Activated effector memory CD4-positive, alpha-beta T cell treated with anti-CD3 and anti-CD28 coated beads, Interleukin-2, amount 50 U/mL, for 16 hours (primary cell): ENCODE data around the gene MYO1E.
"Not testable (repeated sequence)": the region's sequence is repeated elsewhere in the genome, so short reads cannot be mapped to it uniquely, and the experiment has no call there.

Source experiments
- DNase-seq: peaks from one replicate; pipeline ENCODE4 v3.0.0-alpha.2; 2020

MYO1E gene

DNA sequence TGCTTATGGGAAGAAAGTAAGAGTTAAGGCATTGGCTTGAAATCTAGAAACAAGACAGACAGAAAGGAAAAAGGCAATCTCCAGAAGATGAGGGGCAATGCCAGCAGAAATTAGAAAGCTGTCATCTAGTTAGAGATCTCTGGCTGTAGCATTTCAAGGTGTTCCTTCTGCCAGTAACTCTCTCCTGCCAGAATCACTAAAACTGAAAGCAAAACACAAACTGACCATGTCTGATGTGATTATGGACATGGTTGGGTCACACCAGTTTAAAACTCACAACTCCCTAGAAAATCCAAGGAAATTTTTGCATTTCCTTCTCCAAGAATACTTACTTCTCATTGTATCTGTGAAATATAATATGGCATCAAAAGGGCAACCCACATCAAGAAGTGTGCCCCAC lies 83.1 kb downstream of the MYO1E start:
- no peak for DNase-seq

DNA sequence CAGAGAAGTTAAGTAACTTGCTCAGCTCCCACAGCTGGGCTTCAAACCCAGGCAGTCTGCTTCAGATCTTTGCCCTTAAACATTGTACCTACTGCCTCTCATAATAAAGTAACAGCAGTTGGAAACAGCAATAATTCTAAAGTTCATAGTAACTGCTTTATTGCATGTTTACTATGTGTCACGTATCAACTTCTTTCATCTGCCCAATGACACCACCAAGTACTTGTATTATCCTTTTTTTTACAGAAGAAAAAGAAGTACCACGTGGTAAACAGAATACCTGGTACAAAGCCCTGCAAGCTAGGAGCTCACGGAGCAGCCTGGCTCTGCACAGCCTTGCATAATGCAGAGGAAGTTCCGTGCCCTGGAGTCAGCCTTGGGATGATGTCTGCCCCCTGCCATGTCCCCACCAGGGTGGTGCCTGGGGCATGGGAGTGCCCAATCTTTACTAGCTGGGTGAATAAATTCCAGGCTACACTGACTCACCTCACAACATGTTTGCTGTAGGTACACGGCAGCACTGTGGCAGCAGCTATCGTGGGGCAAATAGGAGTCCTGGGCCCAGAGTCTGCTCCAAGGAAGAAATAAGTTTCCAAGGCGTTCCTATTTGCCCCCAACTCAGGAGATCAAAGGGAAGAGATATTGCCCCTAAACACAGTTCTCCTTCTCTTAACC lies 88.8 kb downstream of the MYO1E start:
- DNase-seq = no peak

DNA sequence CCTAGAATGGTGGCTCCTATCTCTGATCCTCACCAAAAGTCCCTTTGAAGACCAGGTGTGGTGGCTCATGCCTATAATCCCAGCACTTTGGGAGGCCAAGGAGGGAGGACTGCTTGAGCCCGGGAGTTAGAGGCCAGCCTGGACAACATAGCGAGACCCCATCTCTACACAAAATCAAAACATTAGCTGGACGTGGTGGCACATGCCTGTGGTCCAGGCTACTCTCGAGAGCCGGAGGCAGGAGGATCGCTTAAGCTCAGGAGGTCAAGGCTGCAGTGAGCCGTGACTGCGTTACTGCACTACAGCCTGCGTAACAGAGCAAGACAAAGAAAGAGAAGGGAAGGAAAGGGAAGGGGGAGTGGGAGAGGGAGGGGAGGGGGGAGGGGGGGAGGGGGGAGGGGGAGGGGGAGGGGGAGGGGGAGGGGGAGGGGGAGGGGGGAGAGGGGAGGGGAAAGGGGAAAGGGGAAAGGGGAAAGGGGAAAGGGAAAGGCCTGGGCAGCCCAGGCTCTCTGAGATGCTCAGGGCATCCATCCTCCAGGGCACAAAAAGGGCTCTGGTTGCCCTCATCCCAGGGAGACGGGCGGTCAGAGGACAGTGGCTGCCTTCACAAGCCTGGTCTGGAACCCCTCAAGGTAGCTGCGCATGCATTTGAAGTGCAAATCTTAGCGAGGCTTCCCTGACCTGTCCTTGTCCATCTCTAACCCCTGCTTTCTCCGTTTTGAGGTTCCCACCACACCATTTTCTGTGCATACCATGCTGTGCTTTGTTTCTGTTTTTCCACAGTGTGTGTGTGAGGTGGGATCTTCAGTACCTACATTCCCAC lies 89.9 kb downstream of the MYO1E start:
- no peak for DNase-seq

DNA sequence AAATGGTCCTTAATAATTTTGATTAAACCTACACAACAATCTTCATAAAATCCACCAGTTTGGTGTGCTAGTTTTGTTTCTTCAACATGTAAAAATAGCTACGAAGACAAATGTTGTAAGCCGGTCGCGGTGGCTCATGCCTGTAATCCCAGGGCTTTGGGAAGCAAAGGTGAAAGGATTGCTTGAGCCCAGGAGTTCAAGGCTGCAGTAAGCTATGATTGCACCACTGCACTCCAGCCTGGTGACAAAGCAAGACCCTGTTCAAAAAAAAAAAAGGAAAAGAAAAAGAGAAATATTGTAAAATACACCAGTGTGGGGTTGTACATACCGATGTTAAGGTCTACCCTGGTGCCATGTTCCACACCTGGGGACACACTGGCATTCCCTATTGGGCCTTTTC lies 91.0 kb downstream of the MYO1E start:
- DNase-seq = no peak

DNA sequence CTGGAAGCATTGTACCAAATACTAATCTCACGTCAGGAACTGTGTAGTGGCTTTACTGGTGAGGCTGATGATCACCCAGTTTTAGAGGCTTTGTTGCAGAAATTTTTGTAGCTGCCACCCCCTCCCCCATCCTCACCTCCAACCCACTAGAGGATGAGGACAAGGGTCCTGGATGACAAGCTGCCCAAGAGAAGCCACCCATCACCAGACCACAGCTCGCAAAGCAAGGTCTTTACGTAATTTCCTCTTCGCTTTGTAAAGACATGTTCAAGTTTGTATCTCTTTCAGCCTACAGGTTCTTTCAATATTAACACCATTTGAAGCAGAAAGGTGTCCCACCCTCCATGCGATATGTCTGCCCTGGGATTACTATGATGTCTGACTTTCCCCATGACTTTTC lies 91.8 kb downstream of the MYO1E start:
- DNase-seq = no peak

DNA sequence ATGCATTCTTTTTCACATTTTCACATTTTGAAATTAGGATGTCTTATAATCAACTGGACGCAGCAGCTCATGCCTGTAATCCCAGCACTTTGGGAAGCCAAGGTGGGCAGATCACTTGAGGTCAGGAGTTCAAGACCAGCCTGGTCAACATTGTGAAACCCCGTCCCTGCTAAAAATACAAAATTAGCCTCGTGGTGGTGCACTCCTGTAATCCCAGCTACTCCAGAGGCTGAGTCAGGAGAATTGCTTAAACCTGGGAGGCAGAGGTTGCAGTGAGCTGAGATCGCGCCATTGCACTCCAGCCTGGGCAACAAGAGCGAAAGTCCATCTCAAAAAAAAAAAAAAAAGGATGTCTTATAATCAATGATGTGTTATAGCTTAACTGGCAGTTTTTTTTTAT lies 92.4 kb downstream of the MYO1E start:
- not testable (repeated sequence) for DNase-seq

DNA sequence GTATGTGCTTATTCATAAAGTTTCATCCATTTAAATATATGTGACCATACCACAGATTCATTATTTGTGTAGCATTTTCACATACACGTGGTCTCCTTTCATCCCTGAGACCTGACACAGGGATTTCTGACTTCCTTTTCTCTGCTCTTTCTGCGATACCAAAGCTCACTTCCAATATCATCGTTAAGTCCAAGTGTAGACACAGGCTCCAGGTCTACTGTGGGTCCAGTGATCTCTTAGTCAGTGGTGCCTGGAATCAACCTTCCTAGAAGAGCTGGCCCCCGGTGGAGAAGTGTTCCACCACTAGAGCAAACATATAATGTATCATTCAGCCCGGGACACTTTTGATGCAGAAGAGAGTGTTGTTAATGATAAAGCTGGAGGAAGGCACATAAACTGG lies 93.6 kb downstream of the MYO1E start:
- DNase-seq = no peak

DNA sequence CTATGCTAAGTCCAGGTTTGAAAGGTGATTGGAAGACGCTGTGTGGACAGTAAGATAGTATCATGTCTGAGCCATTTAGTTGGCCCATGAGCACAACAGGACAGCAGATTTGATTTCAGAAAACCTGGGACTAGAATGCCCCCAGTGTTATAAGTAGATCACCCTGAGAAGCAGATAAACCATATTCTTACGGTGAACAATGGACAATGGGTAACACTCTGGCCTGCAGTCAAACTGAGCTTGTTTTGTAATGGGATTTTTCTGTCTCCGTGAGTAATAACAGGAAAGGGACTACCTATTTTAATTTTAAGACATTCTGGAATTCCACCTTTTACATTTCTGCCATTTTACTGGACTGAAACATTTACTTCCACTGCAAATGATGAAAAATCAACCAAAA lies 94.6 kb downstream of the MYO1E start:
- no peak for DNase-seq

DNA sequence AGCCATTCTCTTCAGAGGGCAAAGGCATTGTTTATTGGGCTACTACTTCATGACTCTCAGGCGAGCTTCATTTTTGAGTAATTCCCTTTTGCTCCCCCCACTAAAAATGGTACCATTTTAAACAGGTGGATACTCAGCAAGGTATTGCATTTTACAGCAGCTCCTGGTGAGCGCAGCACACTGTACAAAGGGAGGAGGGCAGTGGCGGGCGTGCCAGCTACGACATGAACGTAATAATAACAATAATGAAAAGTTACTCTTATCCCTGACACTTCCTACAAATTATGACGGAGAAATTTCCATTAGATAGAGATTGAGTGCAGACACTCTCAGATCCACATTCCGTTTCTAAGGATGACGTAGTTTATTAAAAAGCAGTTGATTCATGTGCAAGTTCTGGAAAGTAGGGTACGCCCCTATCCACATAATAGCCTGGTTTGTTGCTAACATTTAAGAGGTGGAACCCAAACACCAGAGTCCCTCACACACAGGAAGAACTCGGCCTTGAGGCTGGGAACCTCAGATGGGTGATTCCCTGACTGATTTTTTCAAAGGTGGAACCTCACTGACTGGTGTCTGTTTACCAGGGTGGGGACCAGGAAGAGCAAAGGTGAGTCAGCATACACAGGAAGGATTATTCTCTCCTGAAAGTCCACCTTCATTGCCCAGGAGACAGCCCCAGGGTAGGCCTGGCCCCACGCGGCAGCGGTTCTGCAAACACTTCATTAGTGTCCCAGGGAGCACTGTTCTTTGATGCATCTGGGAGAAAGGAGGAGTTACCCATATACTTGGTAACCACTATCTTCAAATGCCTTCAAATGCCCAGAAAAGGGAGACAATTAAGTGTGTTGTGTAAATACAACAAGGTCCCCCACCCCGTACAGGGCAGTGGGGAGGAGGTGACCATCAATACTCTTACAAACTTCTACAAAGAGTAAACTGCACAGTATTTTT lies 96.2 kb downstream of the MYO1E start:
- no peak for DNase-seq

DNA sequence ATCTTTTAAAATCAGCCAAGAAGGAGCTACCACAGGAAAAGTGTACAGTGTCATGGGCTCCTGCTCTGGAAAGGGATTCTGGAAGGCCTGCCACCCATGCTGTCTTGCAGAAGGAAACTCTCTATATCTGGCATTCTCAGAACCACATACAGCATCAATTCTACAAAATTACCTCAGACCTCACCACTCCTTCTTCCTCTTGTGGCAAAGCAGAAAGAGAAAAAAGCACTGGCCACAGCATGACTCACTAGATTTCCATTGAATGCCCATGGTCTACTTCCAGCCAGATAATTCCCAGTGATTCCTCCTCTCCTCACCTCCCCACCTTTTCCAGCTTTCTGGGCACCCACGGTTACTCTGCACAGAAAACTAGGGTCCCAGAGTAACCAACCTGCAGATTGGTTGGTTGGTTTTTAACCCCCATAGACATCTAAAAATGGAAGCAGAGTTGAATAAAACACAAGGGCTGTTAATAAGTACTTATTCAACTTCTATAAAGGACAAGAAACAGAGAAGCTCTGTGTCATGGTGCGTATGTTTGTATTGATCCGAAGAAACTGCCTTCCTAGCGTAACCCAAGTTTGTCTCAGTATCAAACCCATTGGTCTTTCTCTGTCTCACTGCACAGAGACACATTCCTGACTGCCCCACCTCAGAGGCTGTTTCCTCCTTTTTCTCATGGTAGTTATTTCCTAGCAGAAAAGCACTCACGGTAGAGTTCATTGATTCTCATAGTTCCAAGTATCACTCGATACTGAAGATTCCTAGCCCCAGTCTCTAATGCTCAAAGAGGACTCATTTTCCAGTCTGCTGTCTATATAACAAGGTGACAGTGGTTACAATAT lies 98.3 kb downstream of the MYO1E start:
- no peak for DNase-seq

DNA sequence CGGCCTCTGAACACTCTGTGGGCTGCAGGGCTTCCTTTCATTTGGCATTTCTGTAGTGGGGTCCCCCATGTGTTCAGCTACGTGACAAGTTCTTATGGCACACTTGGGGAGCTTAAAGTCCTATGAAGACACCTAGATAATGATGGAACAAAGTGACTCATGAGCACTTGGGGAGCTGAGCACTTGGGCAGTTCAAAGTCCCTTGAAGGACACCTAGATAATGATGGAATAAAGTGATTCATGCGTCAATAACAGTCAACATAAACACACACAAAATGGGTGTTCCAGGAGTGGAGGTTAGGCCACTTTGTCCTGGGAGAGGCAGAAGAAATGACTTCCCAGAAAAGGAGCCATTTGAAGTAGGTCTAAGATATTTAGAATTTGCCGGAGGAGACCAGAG lies 99.4 kb downstream of the MYO1E start:
- no peak for DNase-seq

DNA sequence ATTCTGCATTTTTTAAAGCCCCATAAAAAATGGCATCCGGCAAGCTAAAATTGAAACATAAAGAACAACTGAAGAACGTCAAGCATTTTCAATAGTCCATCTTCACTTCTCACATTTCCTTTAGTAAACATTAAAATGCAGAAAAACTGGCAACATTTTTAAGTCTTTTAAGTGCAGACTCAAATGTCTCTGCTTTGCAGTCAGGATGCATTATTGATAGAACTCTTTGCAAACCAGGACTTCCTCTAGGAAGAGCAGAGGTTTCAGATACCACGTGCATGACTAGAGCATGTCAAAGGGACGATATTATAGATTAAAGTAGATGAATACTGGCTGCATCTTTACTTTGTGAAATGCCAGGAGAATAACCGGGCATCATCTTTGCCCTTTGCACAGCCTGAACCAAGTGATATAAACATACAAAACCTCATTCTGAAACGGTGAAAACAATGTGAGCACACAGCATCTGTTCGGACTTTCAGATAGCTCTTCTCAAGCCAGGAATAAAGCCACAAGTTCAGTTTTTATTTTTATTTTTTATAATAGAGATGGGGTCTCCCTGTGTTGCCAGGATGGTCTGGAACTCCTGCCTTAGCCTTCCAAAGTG lies 101.0 kb downstream of the MYO1E start:
- DNase-seq = no peak

DNA sequence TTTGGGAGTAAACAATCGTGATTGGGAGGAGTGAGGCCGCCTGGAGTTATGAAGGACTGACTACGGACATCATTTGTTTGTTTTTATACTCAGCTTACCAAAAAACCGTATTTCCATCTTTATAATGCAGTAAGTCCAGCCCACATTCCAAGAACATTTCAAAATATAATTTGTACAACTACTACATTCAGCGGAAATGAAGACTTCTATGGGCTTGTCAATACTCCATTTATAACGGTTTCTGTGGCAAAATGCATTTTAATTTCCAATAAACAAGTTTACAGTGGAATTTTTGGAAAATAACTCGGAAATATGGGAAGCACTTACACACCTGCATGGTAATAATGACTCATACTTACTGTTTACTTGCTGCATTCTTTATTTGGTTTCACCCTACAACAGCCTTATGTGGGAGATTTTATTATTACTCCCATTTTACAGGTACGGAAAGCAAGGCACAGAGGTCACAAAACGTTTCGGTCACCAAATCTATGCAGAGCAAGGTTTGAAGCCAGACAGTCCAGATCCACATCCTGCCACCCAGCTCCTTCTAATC lies 103.7 kb downstream of the MYO1E start:
- no peak for DNase-seq

DNA sequence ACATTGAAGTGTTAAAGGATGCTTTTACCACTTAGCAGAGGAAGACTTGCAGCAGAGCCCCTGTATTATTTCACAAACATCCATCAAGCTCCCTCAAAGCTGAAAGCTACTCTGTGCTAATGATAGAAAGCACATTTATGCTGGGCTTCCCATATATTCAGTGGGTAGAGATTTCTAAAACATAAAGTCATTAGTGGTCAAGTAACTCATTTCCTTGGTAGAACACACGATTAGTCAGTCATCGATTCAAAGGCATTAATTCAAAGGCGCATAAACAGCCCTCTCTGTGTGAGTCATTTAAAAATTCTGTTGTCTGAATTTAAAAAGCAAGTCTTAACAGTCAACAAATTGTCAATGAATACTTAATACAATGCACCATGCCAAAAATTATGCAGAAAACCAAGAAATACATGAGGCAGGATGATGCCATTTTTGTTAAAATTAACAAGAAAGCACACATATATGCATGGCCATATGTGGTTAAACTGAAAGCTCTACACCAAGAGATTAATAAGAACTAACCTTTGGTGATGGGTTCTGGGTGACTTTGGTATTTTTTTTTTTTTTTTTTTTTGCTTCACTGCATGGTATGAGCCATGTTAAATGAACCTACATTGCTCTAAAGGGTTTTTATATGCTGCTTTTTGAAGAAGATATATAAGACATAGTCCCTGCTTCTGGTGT lies 104.4 kb downstream of the MYO1E start:
- DNase-seq = no peak

DNA sequence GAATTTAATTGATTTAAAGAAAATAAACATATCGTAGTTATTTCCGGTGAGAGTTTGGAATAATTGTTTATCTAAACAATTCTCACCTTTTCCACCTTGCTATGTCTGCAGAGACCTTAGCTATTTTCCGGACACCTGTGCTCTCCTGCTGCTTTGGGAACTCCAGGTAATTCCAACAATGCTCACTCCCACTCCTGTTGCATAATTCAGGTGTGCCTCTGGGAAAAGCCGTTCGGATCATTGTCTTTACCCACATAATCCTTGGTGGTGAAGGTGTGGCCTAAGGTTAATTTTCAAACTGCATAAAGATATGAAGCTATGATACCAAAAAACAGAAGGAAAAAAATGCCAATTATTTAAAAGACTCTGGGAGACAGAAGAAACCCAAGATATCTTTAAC lies 106.6 kb downstream of the MYO1E start:
- DNase-seq = no peak

DNA sequence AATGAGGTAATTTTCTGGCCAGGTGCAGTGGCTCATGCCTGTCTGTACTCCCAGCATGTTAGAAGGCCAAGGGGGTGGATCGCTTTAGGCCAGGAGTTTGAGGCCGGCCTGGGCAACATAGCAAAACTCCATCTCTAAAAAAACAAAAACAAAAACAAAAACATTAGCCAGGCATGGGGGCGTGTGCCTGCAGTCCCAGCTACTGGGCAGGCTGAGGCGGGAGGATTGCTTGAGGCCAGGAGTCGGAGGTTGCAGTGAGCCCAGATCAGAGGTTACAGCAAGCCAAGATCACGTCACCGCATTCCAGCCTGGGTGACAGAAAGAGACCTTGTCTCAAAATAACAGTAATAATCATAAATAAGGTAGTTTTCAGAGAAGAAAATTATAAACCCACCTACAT lies 110.4 kb downstream of the MYO1E start:
- no peak for DNase-seq

DNA sequence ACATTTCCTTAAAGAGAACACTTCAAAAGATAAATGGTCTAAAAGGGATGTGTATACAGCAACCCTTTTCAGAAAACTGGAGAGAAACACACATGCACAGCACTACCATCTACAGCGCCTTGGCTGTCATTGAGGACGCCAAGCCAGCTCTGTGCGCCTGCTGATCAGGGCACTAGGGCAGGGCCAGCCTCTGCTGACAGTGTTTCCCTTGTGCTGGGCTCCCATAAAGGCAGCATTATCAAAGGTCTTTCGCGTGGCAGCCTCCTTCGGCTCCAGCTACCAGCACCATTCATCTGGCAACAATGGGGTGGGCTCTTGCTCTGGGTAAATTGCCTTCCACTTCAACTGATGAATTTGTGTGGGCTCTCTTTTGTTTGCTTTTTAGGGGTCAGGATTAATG lies 112.6 kb downstream of the MYO1E start:
- DNase-seq = no peak

DNA sequence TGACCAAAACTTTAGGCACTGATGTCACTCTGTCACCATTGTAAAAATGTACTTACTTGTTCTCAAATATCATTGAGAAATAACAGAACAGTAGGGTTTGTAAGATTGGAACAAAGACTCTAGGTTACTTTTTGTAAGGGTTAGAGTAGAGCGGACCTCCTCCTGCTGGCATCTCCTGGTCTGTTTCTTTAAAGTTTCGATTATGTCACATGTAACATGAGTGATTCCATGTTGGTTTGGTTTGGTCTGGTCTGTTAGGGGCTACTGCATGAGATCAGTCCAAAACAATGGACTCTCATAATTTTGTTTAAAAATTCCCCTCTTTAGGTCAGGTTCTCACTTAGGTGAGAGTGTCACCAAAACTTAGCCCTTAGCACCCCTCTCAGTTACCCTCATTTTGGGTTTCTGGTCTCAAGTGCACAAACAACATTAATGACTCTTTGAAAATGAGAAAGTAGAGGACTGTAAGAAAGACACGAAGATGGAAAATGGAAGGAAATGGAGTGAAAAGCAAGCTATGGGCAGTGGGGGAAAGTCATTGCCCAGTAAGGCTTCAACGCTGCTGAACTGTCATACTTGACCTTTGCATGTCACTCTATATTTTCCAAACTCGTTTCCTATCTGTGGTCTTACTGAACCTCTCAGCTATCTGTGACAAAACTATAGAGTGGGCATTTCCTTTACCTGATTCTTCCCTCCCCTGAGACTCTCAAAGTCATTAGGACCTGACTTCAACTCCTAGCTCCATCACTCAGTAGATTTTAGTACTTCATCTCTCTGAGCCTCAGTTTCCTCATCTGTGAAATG lies 113.3 kb downstream of the MYO1E start:
- DNase-seq = no peak

DNA sequence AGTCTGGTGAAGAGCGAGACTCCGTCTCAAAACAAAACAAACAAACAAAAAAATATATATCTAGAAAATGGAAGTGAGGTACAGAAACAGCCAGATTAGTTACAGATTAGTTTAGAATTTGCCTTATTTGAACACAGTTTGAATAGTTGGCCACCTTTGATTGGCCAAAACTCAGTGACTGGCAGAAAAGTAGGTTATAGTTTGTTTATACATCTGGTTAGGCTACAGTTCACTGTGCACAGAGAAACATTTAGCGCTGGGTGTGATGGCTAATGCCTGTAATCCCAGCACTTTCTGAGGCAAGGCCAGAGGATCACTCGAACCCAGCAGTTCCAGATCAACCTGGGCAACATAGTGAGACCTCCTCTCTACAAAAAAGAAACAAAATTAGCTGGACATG lies 114.4 kb downstream of the MYO1E start:
- DNase-seq = no peak

DNA sequence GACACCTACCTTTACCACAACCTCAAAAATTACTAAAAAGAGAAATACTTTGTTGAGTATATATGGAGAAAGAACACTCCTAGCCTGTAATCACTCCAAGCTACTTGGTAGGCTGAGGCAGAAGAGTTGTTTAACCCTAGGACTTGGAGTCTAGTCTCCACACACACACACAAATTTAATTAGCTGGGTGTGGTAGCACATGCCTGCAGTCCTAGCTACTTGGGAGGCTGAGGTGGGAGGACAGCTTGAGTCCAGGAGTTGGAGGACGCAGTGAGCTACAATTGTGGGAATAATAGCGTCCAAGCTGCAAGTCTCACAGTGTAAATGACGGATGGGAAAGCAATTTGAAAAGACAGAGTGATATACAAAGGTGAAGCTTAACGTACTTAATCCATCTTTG lies 115.5 kb downstream of the MYO1E start:
- DNase-seq = no peak
